ENCODE results near the gene EHBP1L1. TPM values are rescaled to one million over a fixed set of nuclear protein-coding genes. Genes with fewer than 3 reads are reported as not detected.
A peak's percentile ranks its signal among the peaks of the same experiment; 100 is the strongest.

Gene EHBP1L1
- total RNA-seq, 3 donors from 2014 or later: 28.0 to 68.8 (median 33.4) TPM

DNA sequence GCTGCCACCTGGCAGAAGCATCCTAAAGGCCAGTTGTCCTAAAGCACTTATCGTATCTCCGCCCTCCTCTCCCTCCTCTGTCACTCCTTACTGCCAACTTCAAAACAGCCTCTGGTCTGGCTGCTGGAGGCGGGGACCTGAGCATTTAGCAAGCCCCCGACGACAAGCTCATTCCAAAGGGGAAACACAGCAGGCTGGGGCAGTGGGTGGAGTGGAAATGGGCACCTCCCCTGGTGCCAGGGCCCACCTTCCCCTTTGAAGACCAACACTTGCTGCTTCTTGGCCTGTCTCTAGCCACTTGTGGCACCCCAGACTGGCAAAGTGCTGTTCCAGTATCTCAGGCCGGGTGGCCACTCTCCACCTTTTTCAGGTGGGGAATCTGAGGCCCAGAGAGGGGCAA, 34.6 kb downstream of the EHBP1L1 start:
- intact Hi-C loops (cut with DNase I; ENCODE audit: low total_unique reads): loop anchor here (5.0 kb wide), 1 partner anchor 33 kb away; the partner anchor contains the start of gene EHBP1L1
- no peak for DNase-seq (ENCODE audit: low spot score in 2 of 2)
- no peaks in the 10 kb centered on the region for H3K36me3 ChIP-seq
- TF ChIP-seq POLR2AphosphoS5 (IDR thresholded peaks at IDR 0.05): no peak
- H3K9me3 ChIP-seq: no peaks in the 10 kb centered on the region
- H3K4me1 ChIP-seq: peaks cover 12 to 25% of the 10 kb centered on the region in 2 donors
- peak overlapping the region; percentile 42 to 97 for H3K27ac ChIP-seq
- no peaks in the 10 kb centered on the region for H3K27me3 ChIP-seq
- peak overlapping the region; percentile 95 to 97 (median 97) for H3K4me3 ChIP-seq

DNA sequence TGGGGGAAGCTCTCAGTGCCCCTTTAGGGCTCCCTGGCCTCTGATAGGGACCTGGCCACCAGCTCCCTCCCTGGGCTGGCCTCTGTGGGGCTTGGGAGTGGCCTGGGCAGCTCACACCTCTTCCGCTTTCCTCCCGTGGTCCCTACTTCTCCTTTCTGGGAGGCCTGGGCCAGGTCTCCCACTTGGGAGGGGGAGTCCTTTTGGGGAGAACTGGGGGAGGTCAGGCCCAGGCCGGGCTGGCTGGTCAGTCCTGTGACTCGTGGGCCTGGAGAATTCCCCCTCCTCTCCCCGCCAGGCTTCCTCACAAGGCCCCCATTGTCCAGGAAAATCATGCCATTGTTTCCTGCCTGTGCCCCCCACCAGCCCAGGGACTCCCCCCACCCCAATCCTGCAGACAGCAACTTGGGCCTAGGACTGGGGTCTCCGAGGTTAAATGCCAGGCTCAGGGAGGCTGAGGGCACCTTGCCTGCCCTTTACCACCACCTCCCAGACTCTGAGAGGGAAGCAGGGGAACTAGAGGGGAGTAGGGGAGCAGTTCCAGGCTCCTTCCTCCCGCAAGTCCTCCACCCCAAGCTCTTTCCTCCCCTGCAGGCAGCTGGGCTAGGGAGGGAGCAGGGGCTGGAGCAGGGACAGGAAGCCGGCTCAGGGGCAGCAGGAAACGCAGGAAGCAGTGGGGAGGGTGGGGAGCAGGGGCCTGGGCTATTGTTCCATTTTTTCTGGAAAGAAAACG, 35.3 kb downstream of the EHBP1L1 start:
- peaks cover 12 to 25% of the 10 kb centered on the region in 2 donors for H3K4me1 ChIP-seq
- no peaks in the 10 kb centered on the region for H3K9me3 ChIP-seq
- H3K27me3 ChIP-seq: no peaks in the 10 kb centered on the region
- DNase-seq (ENCODE audit: low spot score in 2 of 2): no peak
- H3K4me3 ChIP-seq: peak overlapping the region; percentile 95 to 97 (median 97)
- TF ChIP-seq CTCF (IDR thresholded peaks at IDR 0.05) (no peak), POLR2AphosphoS5 (IDR thresholded peaks at IDR 0.05) (no peak), POLR2A (IDR thresholded peaks at IDR 0.05) (no peak)
- intact Hi-C loops (cut with DNase I; ENCODE audit: low total_unique reads): loop anchor here (5.0 kb wide), 1 partner anchor 34 kb away; the partner anchor contains the start of gene EHBP1L1
- peak overlapping the region; percentile 42 to 97 for H3K27ac ChIP-seq
- no peaks in the 10 kb centered on the region for H3K36me3 ChIP-seq

DNA sequence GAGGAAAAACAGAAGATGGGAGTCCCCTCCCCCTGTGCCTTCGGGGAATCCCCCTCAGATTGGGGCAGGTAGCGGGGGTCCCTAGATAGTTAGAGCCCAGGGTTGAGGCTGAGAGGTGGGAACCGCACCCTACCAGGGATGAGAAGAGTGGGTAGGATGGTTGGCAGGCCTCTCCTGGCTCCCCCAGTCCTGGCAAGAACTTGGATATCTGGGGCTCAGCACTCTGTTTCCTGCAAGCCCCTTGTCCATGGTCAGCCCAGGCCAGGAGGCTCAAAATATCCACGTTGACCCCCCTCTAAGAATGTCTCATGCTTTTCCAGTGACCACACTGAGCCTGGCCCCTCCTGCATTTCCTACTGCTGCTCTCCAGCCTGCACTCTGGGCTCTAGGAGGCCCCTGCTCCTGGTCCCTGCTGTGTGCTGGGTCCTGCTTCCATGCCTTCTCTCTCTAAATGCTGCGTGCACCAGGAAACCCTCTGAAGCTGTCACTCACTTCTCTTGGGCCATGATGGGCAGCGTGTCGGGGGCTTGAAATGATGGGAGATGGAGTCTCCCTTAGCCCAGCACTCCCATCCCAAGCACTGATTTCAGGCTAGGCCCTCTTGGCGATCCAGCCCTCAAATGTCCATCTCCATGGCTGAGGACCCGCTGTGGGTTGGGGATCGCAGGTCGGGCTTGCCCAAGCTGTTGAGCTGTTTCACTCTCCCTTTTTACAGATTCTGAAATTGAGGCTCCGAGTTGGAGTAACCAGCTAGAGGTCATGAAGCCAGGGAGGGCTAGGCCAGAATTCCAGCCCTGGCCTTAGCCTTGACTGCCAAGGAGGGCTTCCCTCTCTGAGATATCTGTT, 36.1 kb downstream of the EHBP1L1 start:
- H3K4me1 ChIP-seq: peaks cover 12 to 31% of the 10 kb centered on the region in 2 donors
- H3K36me3 ChIP-seq: no peaks in the 10 kb centered on the region
- no peaks in the 10 kb centered on the region for H3K27me3 ChIP-seq
- intact Hi-C loops (cut with DNase I; ENCODE audit: low total_unique reads): loop anchor here (5.0 kb wide), 1 partner anchor 35 kb away; the partner anchor contains the start of gene EHBP1L1
- peak overlapping the region; percentile 42 to 97 for H3K27ac ChIP-seq
- TF ChIP-seq POLR2AphosphoS5 (IDR thresholded peaks at IDR 0.05) (no peak), POLR2A (IDR thresholded peaks at IDR 0.05) (no peak), CTCF (IDR thresholded peaks at IDR 0.05) (no peak)
- DNase-seq (ENCODE audit: low spot score in 2 of 2): no peak
- H3K4me3 ChIP-seq: peak overlapping the region; percentile 95 to 97 (median 97)
- no peaks in the 10 kb centered on the region for H3K9me3 ChIP-seq

DNA sequence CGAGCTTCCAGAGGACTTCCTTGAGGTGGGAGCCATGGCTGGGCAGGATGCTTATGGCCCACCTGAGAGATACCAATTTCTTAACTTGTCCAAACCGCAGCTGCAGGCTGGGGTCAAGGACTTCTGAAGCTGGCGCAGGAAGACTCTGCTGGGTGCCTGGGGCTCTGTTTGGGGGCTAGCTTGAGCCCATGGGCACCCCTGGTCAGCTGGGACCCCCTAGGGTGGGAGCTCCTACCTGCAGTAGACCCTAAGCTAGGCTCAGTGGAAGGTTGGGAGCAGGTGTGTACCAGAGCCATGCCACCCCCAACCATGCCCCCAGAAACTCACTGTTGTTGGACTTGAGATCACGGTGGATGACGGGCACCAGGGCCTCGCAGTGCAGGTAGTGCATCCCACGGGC, 36.8 kb downstream of the EHBP1L1 start:
- no peaks in the 10 kb centered on the region for H3K36me3 ChIP-seq
- TF ChIP-seq CTCF (IDR thresholded peaks at IDR 0.05): no peak
- H3K27ac ChIP-seq: peak overlapping the region; percentile 93 to 97
- H3K9me3 ChIP-seq: no peaks in the 10 kb centered on the region
- no peaks in the 10 kb centered on the region for H3K27me3 ChIP-seq
- peak overlapping the region; percentile 95 to 97 (median 97) for H3K4me3 ChIP-seq
- H3K4me1 ChIP-seq: peaks cover 12 to 32% of the 10 kb centered on the region in 2 donors
- no peak for DNase-seq (ENCODE audit: low spot score in 2 of 2)
- intact Hi-C loops (cut with DNase I; ENCODE audit: low total_unique reads): loop anchor here (5.0 kb wide), 1 partner anchor 35 kb away; the partner anchor contains the start of gene EHBP1L1

GRCh38 chr11:65613091-65613928, 37.5 kb downstream of the EHBP1L1 start:
- Histone ChIP-seq H3K27ac (peak overlapping the region; percentile 93 to 97), H3K4me1 (peaks cover 12 to 29% of the 10 kb centered on the region in 2 donors), H3K9me3 (no peaks in the 10 kb centered on the region), H3K27me3 (no peaks in the 10 kb centered on the region), H3K36me3 (no peaks in the 10 kb centered on the region), H3K4me3 (peak overlapping the region; percentile 95 to 97 (median 97))
- no peak for TF ChIP-seq POLR2AphosphoS5 (IDR thresholded peaks at IDR 0.05)
- TF ChIP-seq POLR2A (IDR thresholded peaks at IDR 0.05): no peak
- TF ChIP-seq CTCF (IDR thresholded peaks at IDR 0.05): no peak
- peak in 1 of 2 donors; percentile 51 for DNase-seq (ENCODE audit: low spot score in 2 of 2)
- intact Hi-C loops (cut with DNase I; ENCODE audit: low total_unique reads): loop anchor here (5.0 kb wide), 1 partner anchor 36 kb away; the partner anchor contains the start of gene EHBP1L1
